RKO (cell line): ENCODE data around the gene TNFRSF18.

Source experiments
- DNase-seq: peaks from one replicate; pipeline ENCODE4 v3.0.0-alpha.2; 2016; ENCODE audit warnings: low spot score

The TNFRSF18 gene

GRCh38 chr1:1227386-1227785 is 21.0 kb upstream of the TNFRSF18 start:
- DNase-seq: no peak

GRCh38 chr1:1226566-1227362 is 20.4 kb upstream of the TNFRSF18 start:
- DNase-seq: no peak

- DNase-seq: no peak
These were observed 19.5 kb upstream of the TNFRSF18 start for GRCh38 chr1:1225913-1226312.

- no peak for DNase-seq
These were observed 18.9 kb upstream of the TNFRSF18 start for GRCh38 chr1:1225238-1225845.

GRCh38 chr1:1223891-1224290 is 17.5 kb upstream of the TNFRSF18 start:
- DNase-seq: no peak

- DNase-seq: no peak
These were observed 16.9 kb upstream of the TNFRSF18 start for GRCh38 chr1:1223321-1223720.

- DNase-seq: no peak
These were observed 16.3 kb upstream of the TNFRSF18 start for GRCh38 chr1:1222575-1223225.

- DNase-seq: no peak
These were observed 15.6 kb upstream of the TNFRSF18 start for GRCh38 chr1:1221887-1222574.

- DNase-seq: no peak
These were observed 13.8 kb upstream of the TNFRSF18 start for GRCh38 chr1:1220197-1220596.

- DNase-seq: no peak
These were observed 12.9 kb upstream of the TNFRSF18 start for GRCh38 chr1:1219341-1219740.

GRCh38 chr1:1218524-1219200 is 12.3 kb upstream of the TNFRSF18 start:
- DNase-seq: no peak

- DNase-seq: no peak
These were observed 11.5 kb upstream of the TNFRSF18 start for GRCh38 chr1:1217621-1218523.

- DNase-seq: no peak
These were observed 10.6 kb upstream of the TNFRSF18 start for GRCh38 chr1:1216770-1217620.

- DNase-seq: no peak
These were observed 9.7 kb upstream of the TNFRSF18 start for GRCh38 chr1:1215881-1216605.

- DNase-seq: no peak
These were observed 8.8 kb upstream of the TNFRSF18 start for GRCh38 chr1:1215080-1215676.

GRCh38 chr1:1213345-1214265 is 7.2 kb upstream of the TNFRSF18 start, which contains the start of gene TNFRSF4:
TNFRSF4 (minus strand) TSS chr1:1214153; CDS start chr1:1214127, 26 bp downstream.
- DNase-seq: no peak

- DNase-seq: no peak
These were observed 6.5 kb upstream of the TNFRSF18 start for GRCh38 chr1:1212780-1213344.
